HG02885 (cell line): ENCODE data around the gene ELMO2.

ENCODE experiments used
- ATAC-seq: cut with Tn5 transposase; IDR thresholded peaks from one replicate; pipeline ENCODE4 v1.9.1; 2021; ENCODE audit warnings: mild to moderate bottlenecking; ENCODE audit not compliant: unreplicated experiment, poor library complexity

ELMO2 gene

GRCh38 chr20:46353500-46354206 is 52.8 kb downstream of the ELMO2 start:
- no peak for ATAC-seq

- no peak for ATAC-seq
Observed at GRCh38 chr20:46352370-46352938, 54.0 kb downstream of the ELMO2 start.

- no peak for ATAC-seq
Observed at GRCh38 chr20:46351357-46352058, 54.9 kb downstream of the ELMO2 start.

GRCh38 chr20:46350986-46351267 is 55.5 kb downstream of the ELMO2 start:
- no peak for ATAC-seq

GRCh38 chr20:46350201-46350985 is 56.0 kb downstream of the ELMO2 start:
- peak; percentile 70 for ATAC-seq

- no peak for ATAC-seq
Observed at GRCh38 chr20:46349742-46350056, 56.7 kb downstream of the ELMO2 start.

GRCh38 chr20:46349035-46349741 is 57.2 kb downstream of the ELMO2 start:
- no peak for ATAC-seq

GRCh38 chr20:46347841-46348803 is 58.3 kb downstream of the ELMO2 start:
- ATAC-seq, result no peak

GRCh38 chr20:46346770-46347169 is 59.6 kb downstream of the ELMO2 start:
- ATAC-seq, result no peak

GRCh38 chr20:46344488-46345162 is 61.8 kb downstream of the ELMO2 start:
- no peak for ATAC-seq

- ATAC-seq, result no peak
Observed at GRCh38 chr20:46343975-46344357, 62.4 kb downstream of the ELMO2 start.

GRCh38 chr20:46343348-46343974 is 63.0 kb downstream of the ELMO2 start:
- ATAC-seq, result no peak

- ATAC-seq, result no peak
Observed at GRCh38 chr20:46342451-46343347, 63.7 kb downstream of the ELMO2 start.

GRCh38 chr20:46342010-46342378 is 64.4 kb downstream of the ELMO2 start:
- ATAC-seq, result no peak

- ATAC-seq, result no peak
Observed at GRCh38 chr20:46341074-46342009, 65.1 kb downstream of the ELMO2 start.

GRCh38 chr20:46339037-46339436 is 67.4 kb downstream of the ELMO2 start:
- no peak for ATAC-seq

GRCh38 chr20:46336735-46337134 is 69.7 kb downstream of the ELMO2 start:
- no peak for ATAC-seq
